A549 (cell line): ENCODE measurements around the gene SLC38A10. TPM values are rescaled to one million over a fixed set of nuclear protein-coding genes. Genes with fewer than 3 reads are reported as not detected.

ENCODE experiments used
- ATAC-seq, 2 experiments: fragments of 200-7000 bp in 1 of 2; fragments of >200 bp in 1 of 2; cut with Nextera tagmentation in 1 of 2; cut with Tn5 transposase in 1 of 2; 3 replicates each; pipeline versions ENCODE4 v1.8.0 to v1.9.1; 2018 to 2020; ENCODE audit warnings: mild to moderate bottlenecking in 1 of 2, moderate library complexity in 1 of 2
- CTCF ChIA-PET: fragments of 300-600 bp; sonication (Branson Sonifier 250); formaldehyde crosslinking; extraction: SDS; loops from one replicate; lab custom pipeline; 2021; ENCODE audit warnings: antibody characterized with exemption, inconsistent platforms; lab: Yijun Ruan, JAX
- POLR2A ChIA-PET: fragments of 350-600 bp; formaldehyde crosslinking; extraction: SDS; loops from one replicate; lab custom pipeline; 2021; ENCODE audit warnings: antibody characterized with exemption, inconsistent platforms; lab: Yijun Ruan, JAX
- DNase-seq, 2 experiments: peaks; one replicate each; pipeline versions ENCODE4 v3.0.0 to v3.0.0-alpha.2; 2011 to 2016; ENCODE audit warnings: low read depth in 1 of 2, low spot score in 1 of 2
- FAIRE-seq: peaks from 2 replicates; lab custom pipeline; 2011; peaks lifted over from hg19 to GRCh38; lab: Jason Lieb, UNC
- H3K27ac ChIP-seq, 2 experiments: fragments of >200 bp; sonication (Bioruptor Twin); formaldehyde crosslinking; 3 replicates each; pipeline ENCODE4 v1.5.1; 2016 to 2017
- H3K4me1 ChIP-seq: fragments of >200 bp; sonication (Bioruptor Twin); formaldehyde crosslinking; 3 replicates; pipeline ENCODE4 v1.6.1; 2016
- H3K4me2 ChIP-seq: fragments of >200 bp; sonication (Bioruptor Twin); formaldehyde crosslinking; 3 replicates; pipeline ENCODE4 v1.6.1; 2016
- H3K4me3 ChIP-seq: fragments of >200 bp; sonication (Bioruptor Twin); formaldehyde crosslinking; 3 replicates; pipeline ENCODE4 v1.5.1; 2016
- H3K9me3 ChIP-seq: fragments of >200 bp; sonication (Bioruptor Twin); formaldehyde crosslinking; 3 replicates; pipeline ENCODE4 v1.6.1; 2016
- CBX2 ChIP-seq: fragments of 200-600 bp; sonication (generic); IDR thresholded peaks from 2 replicates; pipeline ENCODE4 v1.6.1; 2016; ENCODE audit warnings: low read depth, mild to moderate bottlenecking, borderline replicate concordance
- CBX8 ChIP-seq: fragments of 200-600 bp; sonication (generic); IDR thresholded peaks from 2 replicates; pipeline ENCODE4 v1.6.1; 2016
- CHD2 ChIP-seq: fragments of 150-350 bp; IDR thresholded peaks from 2 replicates; pipeline ENCODE4 v1.6.1; 2014; ENCODE audit warnings: low read length; ENCODE audit not compliant: partially characterized antibody
- EP300 ChIP-seq, 2 experiments: fragments of >200 bp; sonication (Bioruptor Twin); formaldehyde crosslinking; IDR thresholded peaks; 2 replicates in 1 of 2; 3 replicates in 1 of 2; pipeline ENCODE4 v1.6.1; 2016 to 2017
- FOSL2 ChIP-seq, 2 experiments: fragments of 450-650 bp in 1 of 2; fragments of >200 bp in 1 of 2; sonication (Bioruptor Twin) in 1 of 2; formaldehyde crosslinking; IDR thresholded peaks; 2 replicates each; pipeline versions ENCODE4 v1.5.0 to v1.6.1; 2016 to 2020; ENCODE audit warnings: mild to moderate bottlenecking in 1 of 2, moderate library complexity in 1 of 2
- GATA3 ChIP-seq: IDR thresholded peaks from 2 replicates; pipeline ENCODE4 v1.6.1; 2012; ENCODE audit warnings: borderline replicate concordance
- HOXB5 ChIP-seq: fragments of 250-450 bp; sonication (Bioruptor Pico); IDR thresholded peaks from 2 replicates; pipeline ENCODE4 v1.5.0; 2020; ENCODE audit warnings: mild to moderate bottlenecking, moderate library complexity
- JUN ChIP-seq, 2 experiments: fragments of >200 bp; sonication (Bioruptor Twin); formaldehyde crosslinking; IDR thresholded peaks; 2 replicates in 1 of 2; 3 replicates in 1 of 2; pipeline ENCODE4 v1.6.1; 2016 to 2017
- KDM5A ChIP-seq: fragments of 200-600 bp; sonication (generic); IDR thresholded peaks from 2 replicates; pipeline ENCODE4 v1.6.1; 2016; ENCODE audit warnings: antibody characterized with exemption, mild to moderate bottlenecking
- MAZ ChIP-seq: fragments of 150-350 bp; IDR thresholded peaks from 2 replicates; pipeline ENCODE4 v1.6.1; 2014; ENCODE audit warnings: antibody characterized with exemption, low read depth, low read length, borderline replicate concordance
- NR3C1 ChIP-seq: fragments of >200 bp; sonication (Bioruptor Twin); formaldehyde crosslinking; IDR thresholded peaks from 3 replicates; pipeline ENCODE4 v1.6.1; 2017
- PHF8 ChIP-seq: fragments of 200-600 bp; sonication (generic); IDR thresholded peaks from 2 replicates; pipeline ENCODE4 v1.6.1; 2016; ENCODE audit warnings: low read depth, mild to moderate bottlenecking, antibody characterized with exemption, moderate library complexity, borderline replicate concordance
- POLR2A ChIP-seq: IDR thresholded peaks from 2 replicates; pipeline ENCODE4 v1.6.1; 2012; ENCODE audit warnings: mild to moderate bottlenecking, low read length
- RARB ChIP-seq: fragments of 250-450 bp; sonication (Bioruptor Pico); IDR thresholded peaks from 2 replicates; pipeline ENCODE4 v1.8.0; 2021; ENCODE audit warnings: mild to moderate bottlenecking, moderate library complexity
- RCOR1 ChIP-seq: fragments of 150-350 bp; IDR thresholded peaks from 2 replicates; pipeline ENCODE4 v1.6.1; 2014; ENCODE audit warnings: antibody characterized with exemption, low read length, low read depth
- SREBF2 ChIP-seq: fragments of 450-650 bp; IDR thresholded peaks from 2 replicates; pipeline ENCODE4 v1.6.1; 2014; ENCODE audit warnings: mild to moderate bottlenecking, moderate library complexity
- ZFP36 ChIP-seq: fragments of 450-650 bp; IDR thresholded peaks from 2 replicates; pipeline ENCODE4 v1.6.1; 2014; ENCODE audit warnings: borderline replicate concordance; ENCODE audit not compliant: partially characterized antibody
- WGBS: methylation state at CpG from one replicate; pipeline ENCODE4 v1.1.6; 2017; ENCODE audit errors: missing lambda C conversion rate; 5-methylcytosine and 5-hydroxymethylcytosine counted together
- polyA plus RNA-seq, 4 experiments: library from polyadenylated mRNA; depleted of rRNA in 3 of 4; stranded (reverse); fragments of >200 nt; fragmentation: RNase III in 1 of 4; extraction: RNeasy Plus Mini Kit Qiagen cat#74134 plus additional on column Dnase treatment in 1 of 4; gene quantifications; 2 replicates in 3 of 4; 3 replicates in 1 of 4; pipeline ENCODE4 v1.2.3, GENCODE V29; 2011 to 2017
- TF ChIP-seq, protein P1 (sequence below): IDR thresholded peaks from 2 replicates; pipeline ENCODE4 v1.6.1; 2012
- TF ChIP-seq, protein P2 (sequence below): fragments of 150-350 bp; IDR thresholded peaks from 2 replicates; pipeline ENCODE4 v1.6.1; 2014; ENCODE audit warnings: low read depth, mild to moderate bottlenecking, low read length
- TF ChIP-seq, protein P3 (sequence below): fragments of >200 bp; sonication (Bioruptor Twin); formaldehyde crosslinking; IDR thresholded peaks from 3 replicates; pipeline ENCODE4 v1.5.1; 2016

Gene SLC38A10
- polyA plus RNA-seq, 2 of the 4 experiments (the other 2 are of a cell fraction), result 35.8 to 67.4 TPM

- peaks cover 70% of the 10 kb centered on the region for H3K4me1 ChIP-seq
- no peaks in the 10 kb centered on the region for H3K9me3 ChIP-seq
- H3K4me3 ChIP-seq, result peak overlapping the region; percentile 25; the same call in 1 of the 3 replicates
- DNase-seq, result no peak
- no peak for TF ChIP-seq RCOR1
- TF ChIP-seq EP300 (IDR thresholded peaks at IDR 0.05), result no peak
- no peak for TF ChIP-seq ZFP36
- no peak for TF ChIP-seq NR3C1
- TF ChIP-seq RARB, result no peak
- no peak for TF ChIP-seq KDM5A
- no peak for TF ChIP-seq SREBF2
- TF ChIP-seq, protein P1, sequence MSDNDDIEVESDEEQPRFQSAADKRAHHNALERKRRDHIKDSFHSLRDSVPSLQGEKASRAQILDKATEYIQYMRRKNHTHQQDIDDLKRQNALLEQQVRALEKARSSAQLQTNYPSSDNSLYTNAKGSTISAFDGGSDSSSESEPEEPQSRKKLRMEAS, result no peak
- TF ChIP-seq, protein P2, sequence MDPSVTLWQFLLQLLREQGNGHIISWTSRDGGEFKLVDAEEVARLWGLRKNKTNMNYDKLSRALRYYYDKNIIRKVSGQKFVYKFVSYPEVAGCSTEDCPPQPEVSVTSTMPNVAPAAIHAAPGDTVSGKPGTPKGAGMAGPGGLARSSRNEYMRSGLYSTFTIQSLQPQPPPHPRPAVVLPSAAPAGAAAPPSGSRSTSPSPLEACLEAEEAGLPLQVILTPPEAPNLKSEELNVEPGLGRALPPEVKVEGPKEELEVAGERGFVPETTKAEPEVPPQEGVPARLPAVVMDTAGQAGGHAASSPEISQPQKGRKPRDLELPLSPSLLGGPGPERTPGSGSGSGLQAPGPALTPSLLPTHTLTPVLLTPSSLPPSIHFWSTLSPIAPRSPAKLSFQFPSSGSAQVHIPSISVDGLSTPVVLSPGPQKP, result no peak
- no peak for TF ChIP-seq MAZ
- TF ChIP-seq CHD2, result no peak
- TF ChIP-seq JUN (IDR thresholded peaks at IDR 0.05), result no peak
- no peak for TF ChIP-seq POLR2A
- TF ChIP-seq PHF8, result no peak
- TF ChIP-seq, all 56 proteins: peak for 0
- Histone ChIP-seq H3K4me2 (peak overlapping the region; percentile 96), H3K27ac (peak overlapping the region; percentile 95 to 96)
- no peak for ATAC-seq
- FAIRE-seq, result no peak
- 87% methylated on average over 60 of the region's 60 CpGs for WGBS
- POLR2A ChIA-PET, result interaction anchor here (1.5 kb wide), 1 partner anchor 11 kb away, joined by 4 read pairs; no protein-coding TSS in a partner anchor
- CTCF ChIA-PET, result interaction anchor here (1.3 to 3.2 kb wide), 11 partner anchors 10 to 207 kb away, joined by 3 to 12 read pairs (median 4); no protein-coding TSS in a partner anchor
Measured at GRCh38 chr17:81340607-81341515, 45.8 kb upstream of the SLC38A10 start.

DNA sequence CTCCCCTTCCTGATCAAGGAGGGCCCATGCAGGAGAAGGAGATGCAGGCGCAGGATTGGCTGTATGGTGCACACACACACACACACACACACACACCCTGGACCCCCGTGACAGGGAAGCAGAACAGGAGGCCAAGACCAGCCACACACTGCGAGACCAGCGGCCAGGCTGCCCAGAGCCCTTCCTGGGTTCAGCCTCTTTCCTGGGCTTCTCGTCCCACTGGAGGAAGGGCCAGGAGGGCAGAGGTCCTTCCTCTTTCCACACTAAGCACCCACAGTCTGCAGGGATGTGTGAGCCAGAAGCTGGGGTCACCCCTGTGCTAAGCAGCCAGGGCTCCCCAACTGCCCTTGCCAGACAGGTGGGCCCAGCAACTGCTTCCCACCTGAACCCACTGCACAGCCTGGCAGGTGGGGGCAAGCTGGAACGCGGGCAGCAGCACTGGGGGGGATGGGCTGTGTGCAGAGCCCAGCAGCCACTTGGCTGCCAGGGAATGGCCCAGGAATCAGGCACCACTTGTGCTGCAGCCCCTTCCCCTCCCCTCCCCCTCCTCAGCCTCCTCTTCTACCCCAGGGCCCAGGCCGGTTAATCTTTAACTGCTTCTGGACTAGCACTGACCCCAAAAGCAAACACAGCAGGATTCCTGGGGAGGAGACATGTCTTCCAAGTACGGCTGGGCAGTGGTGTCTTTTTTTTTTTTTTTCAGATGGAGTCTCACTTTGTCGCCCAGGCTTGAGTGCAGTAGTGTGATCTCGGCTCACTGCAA, 44.6 kb upstream of the SLC38A10 start:
- Histone ChIP-seq H3K27ac (peak overlapping the region; percentile 95 to 96), H3K4me1 (peaks cover 81% of the 10 kb centered on the region), H3K4me3 (peak overlapping the region; percentile 25)
- CTCF ChIA-PET, result interaction anchor here (1.3 to 3.2 kb wide), 6 partner anchors 9 to 46 kb away, joined by 3 to 12 read pairs (median 4); no protein-coding TSS in a partner anchor
- TF ChIP-seq JUN (IDR thresholded peaks at IDR 0.05) (peak; percentile 39 to 60; a peak in 3 of 5 replicates), GATA3 (0 out of 2 replicates have a peak, but pooled peaks have one; percentile 13), CBX2 (no peak)
- TF ChIP-seq, protein P1, result peak; percentile 24; the same call in 1 of the 2 replicates
- TF ChIP-seq, all 56 proteins: peak for 3
- WGBS, result 11% methylated on average over 11 of the region's 11 CpGs
- no peaks in the 10 kb centered on the region for H3K9me3 ChIP-seq
- ATAC-seq (peak; percentile 33 to 71; a peak in 5 of 6 replicates), DNase-seq (peak; percentile 77 to 91), FAIRE-seq (peak; percentile 32)
- peak overlapping the region; percentile 96 for H3K4me2 ChIP-seq
- POLR2A ChIA-PET, result interaction anchor here (1.1 to 1.5 kb wide), 2 partner anchors 10 kb away, joined by 4 read pairs; no protein-coding TSS in a partner anchor

DNA sequence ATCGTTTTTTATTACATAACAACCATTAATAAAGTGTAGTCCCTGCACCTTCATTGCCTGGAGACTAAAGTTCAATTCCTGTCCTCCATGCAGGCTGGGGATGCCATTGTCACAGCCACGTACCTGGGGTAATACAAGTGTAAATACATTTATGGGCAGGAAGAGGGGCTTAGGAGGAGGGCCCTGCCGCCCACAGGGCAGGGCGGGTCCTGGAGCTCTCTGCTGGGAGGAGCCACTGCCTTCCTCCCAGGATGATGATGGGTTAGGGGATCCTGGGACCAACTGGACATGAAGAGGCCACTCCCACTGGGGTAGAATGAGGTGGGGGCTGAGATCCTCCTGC, 44.1 kb upstream of the SLC38A10 start:
- peak in 1 of 2 experiments; percentile 27; a peak in 3 of 6 replicates for ATAC-seq
- POLR2A ChIA-PET, result interaction anchor here (1.1 kb wide), 1 partner anchor 10 kb away, joined by 4 read pairs; no protein-coding TSS in a partner anchor
- peak overlapping the region; percentile 96 for H3K4me2 ChIP-seq
- H3K9me3 ChIP-seq, result no peaks in the 10 kb centered on the region
- WGBS, result 31% methylated on average over 4 of the region's 4 CpGs
- H3K4me3 ChIP-seq, result peak overlapping the region; percentile 25; the same call in 1 of the 3 replicates
- H3K27ac ChIP-seq, result peak overlapping the region; percentile 95 to 96
- peaks cover 86% of the 10 kb centered on the region for H3K4me1 ChIP-seq
- CTCF ChIA-PET, result interaction anchor here (1.4 to 1.5 kb wide), 4 partner anchors 10 to 46 kb away, joined by 3 to 4 read pairs (median 3); no protein-coding TSS in a partner anchor
- no peak for DNase-seq
- FAIRE-seq, result no peak
- TF ChIP-seq SREBF2, result no peak
- TF ChIP-seq CHD2, result no peak
- TF ChIP-seq CBX8, result no peak
- no peak for TF ChIP-seq FOSL2 (IDR thresholded peaks at IDR 0.05)
- no peak for TF ChIP-seq FOSL2 (CRISPR knock-in tag; IDR thresholded peaks at IDR 0.05)
- TF ChIP-seq, protein P3, sequence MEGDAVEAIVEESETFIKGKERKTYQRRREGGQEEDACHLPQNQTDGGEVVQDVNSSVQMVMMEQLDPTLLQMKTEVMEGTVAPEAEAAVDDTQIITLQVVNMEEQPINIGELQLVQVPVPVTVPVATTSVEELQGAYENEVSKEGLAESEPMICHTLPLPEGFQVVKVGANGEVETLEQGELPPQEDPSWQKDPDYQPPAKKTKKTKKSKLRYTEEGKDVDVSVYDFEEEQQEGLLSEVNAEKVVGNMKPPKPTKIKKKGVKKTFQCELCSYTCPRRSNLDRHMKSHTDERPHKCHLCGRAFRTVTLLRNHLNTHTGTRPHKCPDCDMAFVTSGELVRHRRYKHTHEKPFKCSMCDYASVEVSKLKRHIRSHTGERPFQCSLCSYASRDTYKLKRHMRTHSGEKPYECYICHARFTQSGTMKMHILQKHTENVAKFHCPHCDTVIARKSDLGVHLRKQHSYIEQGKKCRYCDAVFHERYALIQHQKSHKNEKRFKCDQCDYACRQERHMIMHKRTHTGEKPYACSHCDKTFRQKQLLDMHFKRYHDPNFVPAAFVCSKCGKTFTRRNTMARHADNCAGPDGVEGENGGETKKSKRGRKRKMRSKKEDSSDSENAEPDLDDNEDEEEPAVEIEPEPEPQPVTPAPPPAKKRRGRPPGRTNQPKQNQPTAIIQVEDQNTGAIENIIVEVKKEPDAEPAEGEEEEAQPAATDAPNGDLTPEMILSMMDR, result no peak
- no peak for TF ChIP-seq HOXB5 (CRISPR knock-in tag)
